ENCODE results near the gene B3GLCT. TPM values are rescaled to one million over a fixed set of nuclear protein-coding genes. Genes with fewer than 3 reads are reported as not detected.

Gene B3GLCT
- total and polyA plus RNA-seq, 10 of the 15 experiments (the other 5 are each of a cell fraction or from before 2014, with no cell fraction given) = 0.07 to 0.89 (median 0.25) TPM

- TF ChIP-seq MLLT1 (IDR thresholded peaks at IDR 0.05) (no peak), TCF12 (IDR thresholded peaks at IDR 0.05; ENCODE audit: low read depth, low read length) (no peak), CHD2 (IDR thresholded peaks at IDR 0.05; ENCODE audit: borderline replicate concordance, low read depth, low read length) (no peak)
These were observed 63.6 kb downstream of the B3GLCT start (continued) for GRCh38 chr13:31263346-31263745.

GRCh38 chr13:31264151-31264550, 64.4 kb downstream of the B3GLCT start:
- ChIA-PET CTCF (no interaction called here), RAD21 (ENCODE audit: unreplicated experiment) (no interaction called here), POLR2A (no interaction called here), SMC1A (ENCODE audit: uncharacterized antibody, unreplicated experiment) (no interaction called here)
- intact Hi-C loops (cut with micrococcal nuclease; ENCODE audit: unreplicated experiment) = no loop called here
- no peaks in the 10 kb centered on the region for H3K36me3 ChIP-seq (ENCODE audit: control insufficient read depth in 2 of 2, insufficient read depth in 2 of 2, low read length in 1 of 2)
- H3K4me3 ChIP-seq = no peak overlapping the region
- H3K4me2 ChIP-seq (ENCODE audit: control insufficient read depth, insufficient read depth) = no peak overlapping the region
- DNase-seq (ENCODE audit: low read depth, low spot score) (no peak), ATAC-seq (no peak), FAIRE-seq (no peak)
- H3K79me2 ChIP-seq (ENCODE audit: control insufficient read depth, insufficient read depth, low read length) = no peaks in the 10 kb centered on the region
- WGBS (ENCODE audit: insufficient coverage, insufficient replicate concordance, low lambda C conversion rate, missing lambda C conversion rate) = 47% methylated on average over 4 of the region's 4 CpGs
- no peak overlapping the region for H3K9ac ChIP-seq (ENCODE audit: control insufficient read depth, insufficient read depth, low read length)
- H3K27me3 ChIP-seq (replicated peaks in 1 of 2; ENCODE audit: control insufficient read depth in 2 of 2, insufficient read depth in 2 of 2, low read length in 1 of 2) = no peaks in the 10 kb centered on the region; a peak in 1 of 4 replicates
- H3K9me3 ChIP-seq (replicated peaks; ENCODE audit: control insufficient read depth, insufficient read depth, low read length) = no peaks in the 10 kb centered on the region
- BruUV-seq (replicated peaks) = no TSS peak
- in situ Hi-C loops (cut with MboI) = no loop called here
- no peaks in the 10 kb centered on the region for H3K4me1 ChIP-seq (ENCODE audit: control insufficient read depth, insufficient read depth, low read length)
- no peaks in the 10 kb centered on the region for H4K20me1 ChIP-seq (ENCODE audit: control insufficient read depth, insufficient read depth)
- no peak overlapping the region for H2AFZ ChIP-seq (ENCODE audit: control insufficient read depth, low read depth, low read length)
- no peak overlapping the region for H3K27ac ChIP-seq (ENCODE audit: control insufficient read depth, insufficient read depth)
- TF ChIP-seq BMI1 (IDR thresholded peaks at IDR 0.05; ENCODE audit: borderline replicate concordance) (no peak), RELB (IDR thresholded peaks at IDR 0.05; ENCODE audit: low read depth) (no peak), ZNF687 (IDR thresholded peaks at IDR 0.05) (no peak), RBBP5 (conservative IDR thresholded peaks at IDR 0.05) (no peak), SREBF2 (IDR thresholded peaks at IDR 0.05; ENCODE audit: low read length) (no peak), PRDM15 (CRISPR knock-in tag; IDR thresholded peaks at IDR 0.05) (no peak), EGR1 (IDR thresholded peaks at IDR 0.05; ENCODE audit: borderline replicate concordance in 1 of 2, low read depth in 2 of 2, low read length in 2 of 2) (no peak), RB1 (IDR thresholded peaks at IDR 0.05; ENCODE audit: borderline replicate concordance) (no peak), ZNF384 (IDR thresholded peaks at IDR 0.05; ENCODE audit: borderline replicate concordance, low read depth, low read length) (no peak)
